Hematopoietic multipotent progenitor cell (in vitro differentiated cells): ENCODE measurements around the gene FAM50B. TPM values are rescaled to one million over a fixed set of nuclear protein-coding genes. Genes with fewer than 3 reads are reported as not detected.

Experiments used
- DNase-seq, 3 donors: peaks; one replicate each; pipeline ENCODE4 v3.0.0-alpha.2; 2011 to 2015; ENCODE audit warnings: low read depth in 2 of 3, low spot score in 2 of 3
- total RNA-seq: library from RNA; depleted of rRNA; stranded (reverse); fragments of >200 nt; gene quantifications from one replicate; pipeline ENCODE4 v1.2.3, GENCODE V29; 2012

FAM50B gene
- total RNA-seq, 1 donor: 23.2 TPM

DNA sequence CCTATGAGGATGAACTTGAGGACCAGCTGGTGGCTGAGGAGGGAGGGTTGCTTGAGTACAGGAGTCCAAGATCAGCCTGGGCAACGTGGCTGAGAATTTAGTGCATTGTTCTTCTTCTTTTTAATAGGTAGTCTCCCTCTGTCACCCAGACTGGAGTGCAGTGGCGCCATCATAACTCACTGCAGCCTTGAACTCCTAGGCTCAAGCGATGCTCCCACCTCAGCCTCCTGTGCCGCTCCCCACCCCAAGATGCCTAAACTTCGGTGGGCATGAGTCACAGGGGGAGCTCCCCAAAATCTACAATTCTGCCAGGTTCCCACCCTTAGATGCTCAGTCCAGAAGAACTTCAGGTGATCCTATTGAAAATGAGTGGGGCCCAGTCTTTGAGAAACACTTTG lies 21.4 kb downstream of the FAM50B start:
- DNase-seq: no peak

DNA sequence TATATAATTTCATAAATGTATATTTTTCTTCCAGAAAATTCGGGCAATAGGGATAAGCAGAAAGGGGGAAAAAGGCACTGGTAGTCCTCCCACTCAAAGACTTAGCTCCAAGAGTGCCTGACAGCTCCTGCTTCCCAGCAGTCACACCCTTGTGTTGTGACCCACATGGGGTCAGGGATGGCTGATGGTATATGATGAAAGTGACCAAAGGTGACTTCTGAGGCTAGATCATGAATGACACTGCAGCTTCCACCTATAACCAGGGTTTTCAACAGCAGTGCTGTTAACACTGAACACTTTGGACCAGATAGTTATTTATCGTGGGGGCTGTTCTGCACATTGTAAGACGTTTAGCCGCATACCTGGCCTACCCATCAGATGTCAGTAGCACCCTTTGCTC lies 22.3 kb downstream of the FAM50B start:
- no peak for DNase-seq

DNA sequence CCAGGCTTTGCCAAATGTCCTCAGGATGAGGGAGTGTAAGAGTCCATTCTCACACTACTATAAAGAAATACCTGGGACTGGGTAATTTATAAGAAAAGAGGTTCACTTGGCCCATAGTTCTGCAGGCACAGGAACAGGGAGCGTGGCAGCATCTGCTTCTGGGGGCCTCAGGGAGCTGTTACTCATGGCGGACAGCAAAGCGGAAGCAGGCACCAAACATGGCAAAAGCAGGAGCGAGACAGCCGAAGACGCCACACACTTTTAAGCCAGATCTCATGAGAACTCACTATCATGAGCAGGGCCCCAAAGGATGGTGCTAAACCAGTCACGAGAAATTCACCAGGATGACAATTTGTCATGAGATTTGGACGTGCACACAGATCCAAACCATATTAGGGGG lies 22.8 kb downstream of the FAM50B start:
- DNase-seq: no peak

- no peak for DNase-seq
Observed at GRCh38 chr6:3872370-3872854, 23.2 kb downstream of the FAM50B start.

DNA sequence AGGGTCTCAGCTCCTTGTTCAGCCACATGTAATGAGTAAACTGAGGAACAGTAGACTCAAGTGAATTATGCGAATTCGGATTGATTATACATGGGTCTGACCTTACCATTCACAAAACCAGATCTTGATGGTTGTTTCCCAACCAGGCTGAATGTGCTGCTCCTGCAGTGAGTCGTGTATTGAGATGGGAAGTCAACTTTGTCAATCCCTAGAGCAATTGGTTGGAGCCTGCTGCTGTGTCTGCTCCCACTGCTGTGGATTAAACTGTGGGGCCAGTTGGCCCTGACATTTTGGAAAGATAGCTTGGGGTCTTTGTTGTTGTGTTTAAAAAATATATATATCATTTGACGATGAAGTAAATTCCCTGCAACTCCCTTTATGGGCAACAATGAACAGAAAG lies 23.9 kb downstream of the FAM50B start:
- no peak for DNase-seq

DNA sequence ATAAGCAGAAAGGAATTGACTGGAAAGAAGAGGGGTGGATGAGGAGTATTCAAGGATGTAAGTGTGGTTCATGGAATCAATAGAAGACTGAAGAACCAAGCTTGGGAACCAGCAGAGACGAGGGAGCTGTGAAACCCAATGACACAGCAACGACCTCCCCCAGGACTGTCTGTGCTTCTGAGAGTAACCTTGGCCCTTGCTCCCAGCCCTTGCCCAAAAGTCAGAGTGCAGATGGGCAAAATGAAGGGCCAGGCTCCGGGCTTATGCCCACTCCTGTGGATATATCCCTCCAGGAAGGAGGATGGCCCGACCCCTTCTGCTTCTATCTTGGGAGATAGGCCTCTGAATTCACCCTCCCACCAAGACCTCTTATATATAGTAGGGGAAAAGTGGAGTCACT lies 24.9 kb downstream of the FAM50B start:
- DNase-seq: no peak

DNA sequence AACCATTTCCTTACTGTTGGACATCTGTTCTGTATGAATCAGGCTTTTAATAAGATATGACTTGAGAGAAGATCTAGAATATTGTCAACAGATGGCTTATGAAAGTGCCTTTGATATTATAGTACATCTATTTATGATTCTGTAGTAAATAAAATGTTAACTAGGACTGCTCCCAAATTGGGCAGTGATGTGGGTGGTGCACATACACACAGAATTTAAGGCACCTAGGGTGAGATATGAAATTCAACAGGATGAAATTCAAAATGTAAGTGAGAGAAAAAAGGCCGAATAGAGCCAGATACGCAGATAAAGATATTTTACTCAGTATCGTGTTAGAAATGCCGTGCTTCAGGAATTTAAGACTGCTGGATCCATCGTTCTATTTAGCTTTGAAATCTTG lies 26.3 kb downstream of the FAM50B start:
- DNase-seq: no peak

DNA sequence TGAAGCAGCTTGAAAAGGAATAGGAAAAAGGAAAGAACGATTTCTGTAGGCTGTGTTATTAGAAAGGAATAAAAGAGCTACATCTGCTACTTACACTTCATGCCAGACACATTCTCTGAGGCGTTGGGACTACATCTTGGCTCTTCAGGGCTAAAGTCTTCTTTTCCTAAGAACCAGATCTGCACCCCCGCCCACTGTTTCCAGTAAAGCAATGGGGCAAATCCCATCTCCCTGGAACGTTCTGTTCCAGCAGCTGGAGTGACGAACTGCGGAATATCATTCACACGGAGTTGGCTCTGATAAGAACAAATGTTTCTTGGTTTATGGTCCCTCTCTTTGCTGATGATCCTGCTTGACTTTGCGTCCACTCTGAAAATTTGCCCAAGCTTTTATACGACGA lies 26.9 kb downstream of the FAM50B start:
- DNase-seq: no peak

DNA sequence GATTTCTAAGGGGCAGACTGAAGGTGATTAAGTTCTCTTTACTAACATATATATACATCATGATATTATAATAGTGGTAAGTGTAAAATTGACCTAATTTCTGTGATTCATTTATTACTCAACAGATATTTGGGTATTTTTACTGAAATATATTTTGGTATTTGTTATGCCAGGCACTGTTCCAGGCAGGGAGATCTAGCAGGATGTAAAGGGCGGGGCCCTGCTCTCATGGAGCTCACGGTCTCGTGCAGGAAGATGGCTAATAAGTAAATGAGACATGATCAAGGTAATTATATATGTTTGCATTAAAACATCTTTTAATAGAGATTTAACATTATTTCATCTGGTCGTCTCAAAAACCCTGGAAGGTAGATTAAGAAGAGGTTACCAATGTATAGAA lies 27.7 kb downstream of the FAM50B start:
- no peak for DNase-seq

DNA sequence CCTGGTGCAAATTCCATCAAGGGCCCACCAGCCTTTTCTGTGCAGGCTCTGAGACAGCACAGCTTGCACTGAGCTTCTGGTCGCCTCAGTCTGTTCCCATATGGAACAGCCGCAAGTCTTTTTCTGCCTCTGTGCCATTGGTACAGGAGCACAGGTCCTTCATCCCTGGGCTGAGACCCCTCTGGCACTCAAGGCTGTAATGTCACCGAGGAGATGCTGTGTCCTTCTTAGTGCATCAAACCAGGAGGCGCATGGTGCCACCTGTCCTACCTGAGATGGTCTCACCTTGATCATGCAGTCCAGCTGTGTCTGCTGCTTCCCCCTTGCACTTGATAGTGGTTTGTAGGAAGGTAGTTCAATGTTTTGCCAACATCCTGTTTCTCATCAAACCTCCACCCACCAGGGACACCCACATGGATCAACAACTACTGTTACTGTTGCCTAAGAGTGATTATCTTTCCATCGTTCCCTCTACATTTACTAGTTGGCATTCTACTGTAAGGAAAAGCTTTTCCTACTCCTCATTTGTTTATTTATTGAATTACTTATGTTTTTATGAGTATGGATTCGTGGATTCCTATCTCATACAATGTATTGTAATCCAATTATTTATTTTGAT lies 29.0 kb downstream of the FAM50B start:
- DNase-seq: no peak

DNA sequence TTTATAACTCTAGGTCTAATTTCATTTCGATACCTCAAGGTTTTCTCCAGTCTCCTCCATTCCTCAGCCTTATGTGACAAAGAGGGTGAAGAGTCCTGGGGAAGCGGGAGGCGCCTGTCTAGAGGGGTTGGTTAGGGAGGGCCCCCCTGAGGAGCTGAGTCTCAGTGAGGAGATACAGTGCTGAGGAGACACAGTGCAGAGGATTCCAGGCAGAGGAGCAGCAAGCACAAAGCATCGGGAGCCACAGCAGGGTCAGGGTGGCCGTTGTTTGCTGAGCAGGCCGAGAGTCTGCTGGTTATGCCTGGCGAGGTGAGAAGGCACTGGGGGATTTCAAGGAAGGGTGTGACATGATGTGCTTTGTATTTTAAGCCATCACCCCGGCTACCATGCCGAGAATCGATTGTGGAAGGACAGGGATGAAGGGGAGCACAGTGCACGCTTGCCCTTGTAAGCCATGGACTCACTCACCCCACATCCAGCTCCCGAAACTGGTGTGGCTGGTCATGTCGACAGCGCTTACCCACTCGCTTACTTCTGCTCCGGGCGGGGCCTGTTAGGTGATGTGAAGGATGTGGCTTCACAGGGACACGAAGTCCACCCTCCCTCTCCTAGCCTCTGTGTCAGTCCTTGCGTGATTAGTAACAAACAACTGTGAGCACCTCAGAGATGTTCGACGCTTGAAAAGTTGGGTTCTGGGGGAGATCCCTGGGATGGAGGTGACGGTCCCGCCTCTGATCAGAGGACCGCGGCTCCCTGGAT lies 30.2 kb downstream of the FAM50B start:
- no peak for DNase-seq

GRCh38 chr6:3881711-3882421 lies 32.7 kb downstream of the FAM50B start:
- DNase-seq: no peak

- DNase-seq: no peak
Observed at GRCh38 chr6:3882431-3882830, 33.3 kb downstream of the FAM50B start.

DNA sequence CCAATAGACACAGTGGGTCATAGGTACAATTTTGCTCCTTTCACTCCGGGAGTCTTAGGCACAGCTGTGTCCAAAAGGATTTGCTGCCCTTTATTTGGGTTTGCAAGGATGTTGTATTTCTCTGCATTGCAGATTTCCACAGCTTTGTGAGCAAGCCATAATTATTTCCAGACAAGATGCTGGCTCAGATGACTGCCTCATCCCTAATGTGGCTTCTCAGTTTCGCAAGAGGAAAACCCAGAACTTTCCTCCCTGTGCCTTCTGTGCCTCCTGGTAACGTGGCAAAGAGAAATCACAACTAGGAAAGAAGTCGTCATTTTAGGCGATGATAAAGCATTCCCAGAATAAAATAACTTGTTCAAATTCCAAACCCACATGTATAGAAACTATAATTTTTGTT lies 33.7 kb downstream of the FAM50B start:
- DNase-seq: no peak

DNA sequence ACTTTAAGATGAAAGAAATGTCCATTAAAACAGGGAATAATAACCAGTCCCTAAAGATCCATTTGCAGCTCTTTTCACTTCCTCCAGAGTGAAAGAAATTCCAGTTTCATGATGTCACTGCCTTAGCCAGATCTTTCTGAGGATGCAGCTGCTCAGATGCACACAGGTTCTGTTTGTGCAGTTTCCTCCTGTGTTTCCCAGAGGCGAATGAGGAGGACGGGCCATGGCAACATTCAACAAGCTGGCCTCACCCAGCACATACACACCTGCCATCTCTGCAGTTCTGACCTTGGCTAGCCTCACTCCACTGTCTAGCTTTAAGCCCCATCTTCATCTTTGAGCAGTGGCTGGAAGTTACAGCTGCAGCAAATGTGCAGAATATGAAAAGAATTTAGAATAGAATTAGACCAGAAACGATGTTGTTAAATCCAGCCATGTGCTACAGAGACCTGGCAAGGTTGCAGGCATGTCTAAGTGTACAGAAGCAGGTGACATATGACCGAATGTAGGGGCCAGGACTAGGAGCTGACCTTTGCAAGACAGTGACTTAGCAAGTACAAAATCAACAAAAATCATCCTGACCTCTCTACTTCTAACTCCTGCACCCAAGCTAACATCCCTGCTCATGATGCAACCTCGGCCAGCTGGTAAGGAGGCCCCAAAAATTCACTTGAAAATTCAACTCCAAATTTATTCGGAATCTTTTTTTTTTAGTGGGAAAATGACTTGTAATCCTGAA lies 35.0 kb downstream of the FAM50B start:
- DNase-seq: no peak

GRCh38 chr6:3885262-3886036 lies 36.3 kb downstream of the FAM50B start:
- no peak for DNase-seq

GRCh38 chr6:3887150-3887700 lies 38.1 kb downstream of the FAM50B start:
- DNase-seq: peak in 2 of 3 donors; percentile 8 to 10

DNA sequence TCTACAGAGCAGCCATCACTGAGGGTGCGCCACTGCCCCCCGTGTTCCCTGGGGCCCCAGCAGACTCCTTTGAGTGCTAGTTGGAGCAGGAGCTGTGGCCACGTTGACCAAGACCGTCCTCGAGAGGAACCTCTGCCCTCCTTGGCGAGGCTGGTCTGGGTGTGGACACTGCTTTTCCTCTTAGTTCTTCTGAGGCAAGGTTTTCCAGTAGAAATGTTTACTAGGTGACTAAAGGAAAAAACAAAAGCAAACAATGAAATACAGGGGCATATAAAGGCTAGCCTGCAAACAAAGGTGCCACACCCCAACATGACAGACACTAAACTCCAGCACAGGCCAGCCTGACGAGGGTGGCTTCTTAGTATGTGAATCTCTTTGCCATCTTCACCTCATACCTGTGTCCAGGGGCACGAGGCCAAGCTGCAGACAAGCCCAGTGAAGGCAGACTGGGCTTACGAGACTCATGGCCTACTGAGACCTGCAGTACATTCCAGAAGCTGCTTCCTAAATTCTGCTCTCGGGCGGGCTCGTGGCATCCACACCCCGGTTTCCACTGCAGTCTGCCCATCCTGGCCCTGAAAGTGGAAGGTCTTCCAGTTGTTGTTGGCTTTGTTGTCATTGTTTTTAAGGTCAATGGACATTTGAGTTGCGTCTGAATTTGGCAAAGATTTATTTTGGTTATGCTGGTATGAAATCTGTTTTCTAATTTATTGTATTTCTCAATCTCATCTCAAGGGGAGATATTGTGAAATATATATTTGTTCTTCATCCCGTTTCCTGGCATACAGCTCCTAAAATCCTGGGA lies 39.2 kb downstream of the FAM50B start:
- no peak for DNase-seq

DNA sequence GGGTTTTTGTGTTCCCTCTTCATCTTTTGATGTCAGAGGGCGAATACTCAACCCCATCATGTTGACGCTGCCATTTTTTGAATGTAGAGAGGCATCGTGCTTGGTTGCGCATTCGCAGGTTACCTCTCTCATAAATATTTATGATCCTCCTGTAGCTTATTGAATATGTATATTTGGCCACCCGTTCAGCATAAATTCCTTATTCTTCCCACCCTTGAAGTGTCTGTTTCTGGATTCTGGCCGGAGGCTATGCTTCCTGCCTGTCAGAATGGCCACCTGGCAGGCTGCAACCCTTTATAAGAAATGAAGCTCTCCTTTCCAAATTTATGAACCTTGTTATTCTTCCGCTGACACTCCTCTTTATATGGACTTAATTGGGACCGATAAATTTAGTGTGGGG lies 40.9 kb downstream of the FAM50B start:
- no peak for DNase-seq
